GM12875 (cell line): ENCODE results near the gene TFB1M.
"Not testable (repeated sequence)": the region's sequence is repeated elsewhere in the genome, so short reads cannot be mapped to it uniquely, and the experiment has no call there.

Source experiments
- H3K4me3 ChIP-seq: one replicate; pipeline ENCODE4 v1.5.1; 2011; ENCODE audit warnings: low read depth, low read length, control low read depth
- CTCF ChIP-seq: IDR thresholded peaks from 2 replicates; pipeline ENCODE4 v1.5.1; 2011; ENCODE audit warnings: low read depth, mild to moderate bottlenecking, control low read depth, inconsistent platforms, low read length, moderate library complexity, borderline replicate concordance; ENCODE audit not compliant: insufficient read depth

Gene TFB1M

GRCh38 chr6:155234687-155235086 lies 79.6 kb downstream of the TFB1M start:
- no peak for TF ChIP-seq CTCF
- no peak overlapping the region for H3K4me3 ChIP-seq

GRCh38 chr6:155234167-155234566 lies 80.1 kb downstream of the TFB1M start:
- no peak for TF ChIP-seq CTCF
- no peak overlapping the region for H3K4me3 ChIP-seq

- no peak overlapping the region for H3K4me3 ChIP-seq
- no peak for TF ChIP-seq CTCF
Measured at GRCh38 chr6:155232848-155233247, 81.4 kb downstream of the TFB1M start.

GRCh38 chr6:155230975-155231374 lies 83.3 kb downstream of the TFB1M start:
- H3K4me3 ChIP-seq: not testable (repeated sequence)

- no peak for TF ChIP-seq CTCF
- no peak overlapping the region for H3K4me3 ChIP-seq
Measured at GRCh38 chr6:155228546-155229166, 85.6 kb downstream of the TFB1M start.

- no peak for TF ChIP-seq CTCF
- H3K4me3 ChIP-seq: no peak overlapping the region
Measured at GRCh38 chr6:155227046-155227445, 87.2 kb downstream of the TFB1M start.

GRCh38 chr6:155224618-155225017 lies 89.7 kb downstream of the TFB1M start:
- no peak for TF ChIP-seq CTCF
- no peak overlapping the region for H3K4me3 ChIP-seq
